ENCODE data around the gene VRTN.
A peak's percentile ranks its signal among the peaks of the same experiment; 100 is the strongest.

The VRTN gene

DNA sequence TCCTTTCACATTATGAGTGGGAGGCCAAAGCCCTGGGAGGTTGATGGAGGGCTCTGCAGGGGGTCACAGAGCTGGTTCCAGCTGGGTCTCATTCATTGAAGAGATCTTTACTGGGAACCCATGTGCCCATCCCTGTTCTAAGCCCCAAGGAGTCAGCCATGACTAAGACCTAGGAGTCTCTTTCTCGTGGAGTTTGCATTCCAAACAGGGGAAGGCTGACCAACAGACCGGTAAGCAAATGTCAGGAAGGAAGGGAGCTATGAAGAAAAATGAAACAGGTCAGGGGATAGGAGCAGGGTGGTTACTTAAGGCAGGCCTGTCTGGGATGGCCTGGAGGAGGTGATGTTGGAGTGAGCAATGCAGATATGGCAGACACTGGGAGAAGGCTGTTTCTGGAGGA lies 46.3 kb downstream of the VRTN start:
- no peak for TF ChIP-seq POLR2A (IDR thresholded peaks at IDR 0.05; ENCODE audit: extremely low read depth, insufficient read length)
- TF ChIP-seq MYC (IDR thresholded peaks at IDR 0.05; ENCODE audit: low read depth, low read length): no peak
- TF ChIP-seq, protein P1, sequence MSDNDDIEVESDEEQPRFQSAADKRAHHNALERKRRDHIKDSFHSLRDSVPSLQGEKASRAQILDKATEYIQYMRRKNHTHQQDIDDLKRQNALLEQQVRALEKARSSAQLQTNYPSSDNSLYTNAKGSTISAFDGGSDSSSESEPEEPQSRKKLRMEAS (IDR thresholded peaks at IDR 0.05; ENCODE audit: low read depth, low read length): no peak
- TF ChIP-seq, protein P2, sequence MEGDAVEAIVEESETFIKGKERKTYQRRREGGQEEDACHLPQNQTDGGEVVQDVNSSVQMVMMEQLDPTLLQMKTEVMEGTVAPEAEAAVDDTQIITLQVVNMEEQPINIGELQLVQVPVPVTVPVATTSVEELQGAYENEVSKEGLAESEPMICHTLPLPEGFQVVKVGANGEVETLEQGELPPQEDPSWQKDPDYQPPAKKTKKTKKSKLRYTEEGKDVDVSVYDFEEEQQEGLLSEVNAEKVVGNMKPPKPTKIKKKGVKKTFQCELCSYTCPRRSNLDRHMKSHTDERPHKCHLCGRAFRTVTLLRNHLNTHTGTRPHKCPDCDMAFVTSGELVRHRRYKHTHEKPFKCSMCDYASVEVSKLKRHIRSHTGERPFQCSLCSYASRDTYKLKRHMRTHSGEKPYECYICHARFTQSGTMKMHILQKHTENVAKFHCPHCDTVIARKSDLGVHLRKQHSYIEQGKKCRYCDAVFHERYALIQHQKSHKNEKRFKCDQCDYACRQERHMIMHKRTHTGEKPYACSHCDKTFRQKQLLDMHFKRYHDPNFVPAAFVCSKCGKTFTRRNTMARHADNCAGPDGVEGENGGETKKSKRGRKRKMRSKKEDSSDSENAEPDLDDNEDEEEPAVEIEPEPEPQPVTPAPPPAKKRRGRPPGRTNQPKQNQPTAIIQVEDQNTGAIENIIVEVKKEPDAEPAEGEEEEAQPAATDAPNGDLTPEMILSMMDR (IDR thresholded peaks at IDR 0.05; ENCODE audit: low read depth, low read length): no peak
- no peak overlapping the region for H3K4me3 ChIP-seq (ENCODE audit: low read depth, low read length)
- no peak for DNase-seq (ENCODE audit: low read depth)

DNA sequence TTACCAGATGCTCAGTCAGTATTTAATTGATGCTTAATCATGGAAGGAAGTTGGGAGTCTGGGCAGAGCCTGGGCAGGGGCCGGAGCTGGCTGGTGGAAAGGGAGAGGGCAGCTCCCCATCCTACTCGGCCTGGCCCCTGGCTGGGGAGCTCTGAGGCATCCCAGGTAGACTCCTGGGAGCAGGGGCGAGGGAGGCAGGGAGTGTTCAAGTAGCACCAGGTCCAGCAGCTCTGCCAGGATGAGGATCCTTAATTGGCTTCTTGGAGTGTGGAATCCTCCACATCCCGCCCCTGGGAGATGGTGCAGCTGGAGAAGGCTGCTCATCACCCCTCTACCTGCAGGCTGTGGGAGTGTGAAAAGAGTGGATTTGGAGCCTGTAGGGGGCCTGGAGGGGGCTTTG lies 46.8 kb downstream of the VRTN start:
- DNase-seq (ENCODE audit: low read depth): no peak
- no peak overlapping the region for H3K4me3 ChIP-seq (ENCODE audit: low read depth, low read length)
- TF ChIP-seq MYC (IDR thresholded peaks at IDR 0.05; ENCODE audit: low read depth, low read length): no peak
- TF ChIP-seq, protein P2 (IDR thresholded peaks at IDR 0.05; ENCODE audit: low read depth, low read length): no peak
- TF ChIP-seq, protein P1 (IDR thresholded peaks at IDR 0.05; ENCODE audit: low read depth, low read length): no peak
- no peak for TF ChIP-seq POLR2A (IDR thresholded peaks at IDR 0.05; ENCODE audit: extremely low read depth, insufficient read length)

DNA sequence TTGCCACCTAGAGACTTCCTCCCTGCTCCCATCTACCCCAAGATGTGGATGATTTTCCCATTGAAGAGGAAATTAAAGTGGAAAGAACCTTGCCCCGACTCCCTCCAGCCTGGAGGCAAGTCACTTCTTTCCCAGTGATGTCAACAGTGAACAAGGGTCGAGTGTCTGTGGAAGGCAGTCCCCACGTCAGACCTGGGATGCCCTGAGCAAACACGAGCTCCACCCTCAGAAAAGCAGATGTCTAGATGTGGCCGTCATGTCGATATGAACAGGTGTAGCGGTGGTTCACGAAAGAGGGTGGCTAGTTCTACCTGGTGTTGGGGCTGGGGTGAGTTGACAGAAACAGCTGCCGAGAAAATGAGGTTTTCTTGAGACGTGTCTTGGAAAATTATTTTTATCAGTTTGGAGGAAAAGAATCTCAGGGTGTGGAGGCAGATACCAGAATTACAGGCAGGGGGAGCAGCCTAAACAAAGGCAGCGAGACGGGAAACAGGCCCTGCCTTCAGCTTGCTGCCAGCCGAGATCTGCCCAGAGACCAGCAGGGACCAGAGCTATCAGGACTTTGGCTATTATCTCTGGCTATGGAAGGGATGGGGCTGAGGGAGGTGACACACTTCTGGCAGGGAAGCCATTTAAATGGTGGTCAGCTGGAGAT lies 51.9 kb downstream of the VRTN start:
- no peak overlapping the region for H3K4me3 ChIP-seq (ENCODE audit: low read depth, low read length)
- TF ChIP-seq MYC (IDR thresholded peaks at IDR 0.05; ENCODE audit: low read depth, low read length): no peak
- no peak for TF ChIP-seq POLR2A (IDR thresholded peaks at IDR 0.05; ENCODE audit: extremely low read depth, insufficient read length)
- TF ChIP-seq, protein P1 (IDR thresholded peaks at IDR 0.05; ENCODE audit: low read depth, low read length): no peak
- TF ChIP-seq, protein P2 (IDR thresholded peaks at IDR 0.05; ENCODE audit: low read depth, low read length): no peak
- DNase-seq (ENCODE audit: low read depth): peak; percentile 17

DNA sequence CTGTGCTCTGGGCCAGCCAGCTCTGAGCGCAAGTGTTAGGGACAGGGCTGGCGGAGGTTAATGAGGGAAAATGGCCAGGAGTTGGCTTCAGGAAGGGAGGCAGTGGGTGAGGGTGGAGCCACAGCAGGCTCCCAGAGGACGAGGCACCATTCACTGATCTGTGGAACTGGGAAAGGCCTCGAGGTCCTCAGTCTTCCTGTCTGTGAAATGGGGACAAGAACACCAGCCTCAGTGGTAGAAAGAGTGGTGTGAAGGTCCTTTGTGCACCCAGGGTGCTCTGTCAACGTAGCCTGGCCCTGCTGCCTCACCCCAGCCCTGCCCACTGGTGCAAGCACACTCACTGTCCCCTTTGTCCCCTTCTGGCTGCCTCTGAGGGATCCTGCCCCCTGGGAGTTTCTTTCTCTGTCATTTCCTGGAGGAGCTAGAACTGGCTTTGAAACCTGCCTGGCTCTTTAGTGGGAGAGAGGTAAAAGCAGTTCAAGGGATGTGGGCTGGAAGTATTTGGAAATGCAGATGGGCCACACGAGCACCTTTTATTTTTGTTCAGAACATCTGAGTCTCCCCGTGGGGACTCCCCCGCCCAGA lies 52.7 kb downstream of the VRTN start:
- H3K4me3 ChIP-seq (ENCODE audit: low read depth, low read length): no peak overlapping the region
- no peak for DNase-seq (ENCODE audit: low read depth)
- no peak for TF ChIP-seq MYC (IDR thresholded peaks at IDR 0.05; ENCODE audit: low read depth, low read length)
- TF ChIP-seq, protein P2 (IDR thresholded peaks at IDR 0.05; ENCODE audit: low read depth, low read length): no peak
- no peak for TF ChIP-seq POLR2A (IDR thresholded peaks at IDR 0.05; ENCODE audit: extremely low read depth, insufficient read length)
- TF ChIP-seq, protein P1 (IDR thresholded peaks at IDR 0.05; ENCODE audit: low read depth, low read length): no peak

DNA sequence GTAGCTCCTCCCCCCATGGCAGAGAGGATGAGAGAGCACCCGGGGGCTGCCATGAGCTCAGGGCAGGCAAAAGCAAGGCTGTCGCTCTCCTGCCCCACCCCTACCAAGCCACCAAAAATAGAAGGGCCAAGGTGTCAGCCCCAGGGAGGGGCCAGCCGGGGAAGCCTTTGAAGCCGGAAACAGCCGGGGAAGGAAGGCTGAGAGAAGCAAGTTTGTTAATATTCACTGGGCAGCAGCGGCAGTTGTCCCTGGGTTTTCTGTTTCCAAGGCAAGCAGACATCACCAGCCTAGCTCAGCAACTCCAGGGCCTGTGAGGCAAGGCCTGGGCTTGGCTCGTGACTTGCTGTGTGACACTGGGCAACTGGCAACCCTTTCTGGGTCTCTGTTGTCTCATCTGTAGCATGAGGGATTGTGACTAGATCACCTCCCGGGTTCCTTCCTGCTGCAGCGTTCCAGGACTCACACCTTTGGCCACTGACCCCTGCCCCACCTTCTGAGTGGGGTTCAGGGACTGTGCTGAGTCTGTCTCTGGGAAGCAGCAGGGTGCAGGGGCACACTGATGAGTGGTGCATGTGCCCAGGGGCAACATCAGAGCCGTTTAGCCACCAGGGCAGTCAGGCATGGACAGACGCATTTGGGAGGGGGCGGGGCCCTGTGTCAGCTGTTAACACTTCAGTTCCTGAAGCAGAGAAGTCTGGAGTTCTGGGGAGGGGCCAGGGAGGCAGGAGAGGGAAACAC lies 53.4 kb downstream of the VRTN start:
- no peak overlapping the region for H3K4me3 ChIP-seq (ENCODE audit: low read depth, low read length)
- TF ChIP-seq POLR2A (IDR thresholded peaks at IDR 0.05; ENCODE audit: extremely low read depth, insufficient read length): no peak
- TF ChIP-seq, protein P1 (IDR thresholded peaks at IDR 0.05; ENCODE audit: low read depth, low read length): no peak
- TF ChIP-seq, protein P2 (IDR thresholded peaks at IDR 0.05; ENCODE audit: low read depth, low read length): no peak
- TF ChIP-seq MYC (IDR thresholded peaks at IDR 0.05; ENCODE audit: low read depth, low read length): no peak
- peak; percentile 11 for DNase-seq (ENCODE audit: low read depth)
